HG02885 (cell line): ENCODE results near the gene L1CAM.
"Not testable (repeated sequence)": the region's sequence is repeated elsewhere in the genome, so short reads cannot be mapped to it uniquely, and the experiment has no call there.

Source experiments
- ATAC-seq: cut with Tn5 transposase; IDR thresholded peaks from one replicate; pipeline ENCODE4 v1.9.1; 2021; ENCODE audit warnings: mild to moderate bottlenecking; ENCODE audit not compliant: unreplicated experiment, poor library complexity

L1CAM gene

DNA sequence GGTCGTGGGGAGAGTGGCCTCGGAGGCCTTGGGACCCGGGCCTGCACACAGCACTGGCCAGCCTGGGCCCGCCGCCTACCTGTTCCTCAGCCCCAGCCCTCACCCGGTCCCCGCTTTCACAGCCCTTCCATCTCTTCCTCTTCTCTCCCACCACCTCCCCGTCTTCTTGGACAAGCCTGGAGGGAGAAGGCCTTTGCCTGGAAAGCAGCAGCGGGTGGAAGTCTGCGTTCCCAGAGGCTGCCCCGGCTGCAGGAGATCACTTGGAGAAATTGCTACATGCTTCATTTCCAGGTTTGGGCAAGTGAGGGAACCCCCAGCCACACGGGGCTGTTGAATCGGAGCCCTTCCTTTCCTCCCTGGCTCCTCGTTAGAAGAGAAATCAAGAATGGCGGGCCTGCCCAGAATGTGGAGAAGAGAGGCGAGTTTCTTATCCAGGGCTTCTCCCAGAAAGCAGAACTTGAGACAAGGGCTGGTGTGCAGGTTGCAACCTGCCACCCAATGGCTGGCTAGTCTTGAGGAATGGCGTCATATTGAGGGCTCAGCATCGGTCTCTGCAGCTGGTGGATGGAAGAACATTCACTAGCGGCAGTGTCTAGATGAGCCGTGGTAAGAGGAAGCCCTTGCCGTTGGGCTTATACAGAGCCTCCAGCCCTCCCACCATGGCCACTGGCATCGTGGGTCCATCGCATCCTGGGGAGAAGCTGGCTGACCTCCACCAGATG lies 54.4 kb downstream of the L1CAM start:
- no peak for ATAC-seq

DNA sequence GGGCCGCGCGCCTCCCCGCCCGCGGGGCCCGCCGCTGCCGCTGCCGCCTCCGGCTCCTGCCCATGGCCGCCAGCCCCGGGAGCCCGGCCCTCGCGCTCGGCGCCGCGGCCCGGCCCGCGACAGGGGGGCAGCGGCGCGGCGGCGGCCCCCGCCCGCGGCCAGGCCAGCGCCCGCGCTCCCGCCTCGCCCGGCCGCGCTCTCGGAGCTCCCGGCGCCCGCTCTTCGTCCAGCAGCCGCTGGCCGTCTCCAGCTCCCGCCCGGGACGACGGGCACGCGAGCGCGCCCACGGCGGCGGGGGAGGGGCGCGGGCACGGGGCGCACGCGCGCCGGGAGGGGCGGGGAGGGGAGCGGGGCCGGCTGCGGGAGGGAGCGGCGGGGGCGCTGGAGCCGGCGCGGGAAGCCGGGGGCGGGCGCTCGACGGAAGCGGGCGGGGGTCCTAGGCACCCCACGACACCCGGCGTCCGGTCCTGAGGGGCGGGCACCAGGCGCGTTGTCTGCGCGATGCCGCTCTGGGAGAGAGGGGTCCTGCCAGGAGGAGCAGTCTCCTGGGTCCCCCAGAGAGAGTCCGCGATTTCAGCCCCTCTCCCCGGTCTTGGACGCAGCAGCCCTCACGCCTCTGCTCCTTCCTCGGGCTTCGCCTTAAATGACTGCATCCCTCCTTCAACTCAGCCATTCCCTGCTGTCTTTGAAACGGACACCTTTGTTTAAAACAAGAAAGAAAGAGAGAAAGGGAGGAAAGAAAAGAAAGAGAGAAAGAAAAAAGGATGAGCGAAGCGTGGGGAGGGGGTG lies 55.1 kb downstream of the L1CAM start:
- no peak for ATAC-seq

DNA sequence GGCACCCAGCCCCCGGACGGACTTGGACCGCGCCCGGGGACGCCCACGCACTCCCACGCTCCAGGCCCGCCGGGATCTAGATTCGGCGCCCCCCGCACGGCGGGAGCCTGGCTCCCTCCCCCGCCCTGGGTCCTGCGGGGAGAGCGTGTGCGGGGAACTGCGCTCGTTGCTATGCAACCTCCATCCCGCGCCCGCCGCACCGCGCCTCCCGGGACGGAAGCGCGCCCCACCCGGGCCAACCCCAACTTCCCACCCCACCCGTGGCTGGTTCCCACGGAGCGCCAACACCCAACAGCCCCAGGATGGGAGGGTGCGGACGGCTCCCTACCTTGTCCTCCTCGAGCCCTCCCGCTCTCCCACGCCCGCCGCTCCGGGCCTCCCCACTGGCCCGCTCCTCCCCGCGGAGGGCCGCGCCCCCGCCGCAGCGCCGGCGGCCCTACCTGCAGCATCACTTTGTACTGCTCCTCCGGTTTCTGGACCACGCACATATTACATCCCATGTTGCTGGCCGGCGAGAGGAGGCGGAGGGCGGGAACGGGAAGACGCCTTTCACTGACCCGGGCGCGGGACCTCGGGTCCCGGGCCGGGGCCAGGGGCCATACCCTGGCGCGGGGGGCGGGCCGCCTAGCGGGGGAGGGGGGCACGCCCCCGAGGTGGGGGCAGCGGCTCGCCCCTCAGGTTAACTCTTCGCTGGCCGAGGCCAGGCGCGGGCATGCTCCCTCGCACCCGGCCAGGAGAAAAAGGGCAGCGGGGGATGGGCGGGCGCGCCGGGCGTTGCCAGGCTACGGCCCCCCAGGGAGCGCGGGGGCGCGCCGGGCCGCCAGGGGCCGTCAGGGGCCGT lies 56.0 kb downstream of the L1CAM start, which contains the start of gene PDZD4:
Gene PDZD4 (minus strand): TSS at position 746 of the 841 bp plus-strand sequence. CDS start 246 bp downstream, at position 500.
- no peak for ATAC-seq

DNA sequence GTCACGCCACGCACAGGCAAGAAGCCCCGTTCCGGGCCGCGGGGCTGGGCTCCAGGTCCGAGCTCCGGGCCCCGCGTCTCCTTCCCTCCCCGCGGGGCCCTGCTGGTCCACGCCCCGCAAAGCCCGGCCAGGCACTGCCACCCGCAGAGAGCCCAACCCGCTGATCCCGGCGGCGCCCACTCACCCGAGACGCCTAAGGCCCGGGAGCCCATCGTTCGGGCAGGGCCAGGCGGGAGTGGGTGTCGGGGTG lies 56.5 kb downstream of the L1CAM start:
- ATAC-seq: no peak

DNA sequence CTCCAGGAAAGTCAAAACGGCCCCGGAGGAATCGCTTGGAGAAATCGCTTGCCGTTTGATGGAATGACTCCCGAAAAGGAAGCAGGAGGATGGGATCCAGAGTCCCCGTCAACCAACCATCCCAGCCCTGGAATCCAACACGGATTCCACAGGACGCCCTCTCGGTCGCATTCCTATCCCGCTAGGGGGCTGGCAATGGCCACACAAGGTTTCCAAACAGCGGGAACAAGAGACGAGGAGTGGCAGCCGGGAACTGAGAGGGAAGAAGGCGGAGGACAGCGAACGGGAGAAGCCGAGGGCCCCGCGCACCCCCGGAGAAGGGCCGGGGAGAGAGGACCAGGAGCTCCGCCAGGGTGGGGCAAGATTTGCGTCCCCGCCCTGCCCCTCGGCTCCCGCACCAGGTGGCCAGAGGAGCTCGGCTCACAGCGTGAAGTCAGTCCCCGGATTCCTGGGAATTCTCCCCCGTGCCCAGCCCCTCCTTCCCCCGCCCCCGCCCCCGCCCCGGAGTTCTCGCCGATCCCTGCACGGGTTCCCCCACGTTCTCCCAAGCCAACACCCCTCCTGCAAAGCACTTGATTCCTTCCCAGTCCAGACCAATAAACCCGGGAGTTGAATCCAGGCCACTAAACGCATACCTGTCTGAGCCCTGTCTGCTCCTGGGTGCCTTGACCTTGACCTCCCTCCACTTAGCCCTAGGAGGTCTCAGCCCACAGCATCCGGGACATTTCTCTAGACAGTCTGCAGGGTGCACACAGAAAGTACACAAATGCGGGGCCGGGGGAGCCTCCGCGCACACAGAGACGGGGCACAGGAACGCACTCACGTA lies 57.0 kb downstream of the L1CAM start:
- no peak for ATAC-seq

DNA sequence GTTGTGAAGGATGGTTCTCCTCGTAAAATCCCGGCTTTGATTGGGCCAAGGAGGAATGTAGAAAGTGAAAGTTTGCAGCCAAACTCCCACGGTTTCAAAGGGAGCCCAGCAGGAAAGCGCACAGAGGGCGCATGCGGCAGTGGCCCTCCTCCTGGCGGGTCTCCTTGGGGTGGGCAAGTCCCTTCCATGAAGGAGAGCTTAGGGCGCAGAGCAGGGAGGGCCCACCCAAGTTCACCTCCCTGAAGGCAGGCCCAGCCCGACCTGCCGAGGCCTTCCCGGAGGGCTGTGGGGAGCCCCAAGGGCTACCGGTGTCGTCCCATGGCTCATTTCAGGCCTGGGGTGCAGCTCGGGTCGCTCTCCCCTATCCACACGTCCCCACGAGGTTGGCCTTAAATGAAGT lies 57.7 kb downstream of the L1CAM start:
- no peak for ATAC-seq

DNA sequence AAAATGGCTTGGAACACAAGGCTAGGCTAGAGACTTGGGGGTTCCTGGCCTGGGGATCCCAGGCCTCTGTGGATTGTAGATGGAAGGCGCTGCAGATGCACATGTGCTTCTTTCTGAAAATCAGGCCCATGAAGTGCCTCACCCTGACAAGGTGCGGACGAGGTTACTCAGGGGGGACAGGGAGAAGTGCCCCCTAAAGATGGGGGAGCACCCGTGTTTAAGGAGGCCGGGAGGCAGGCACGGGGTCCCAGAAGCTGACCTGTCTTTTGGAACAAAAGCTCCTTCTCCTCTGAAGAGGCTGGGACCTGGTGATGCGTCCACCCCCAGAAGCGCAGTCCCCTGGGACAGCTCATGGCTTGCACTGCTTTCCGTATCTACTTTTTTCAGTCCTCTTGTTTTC lies 58.1 kb downstream of the L1CAM start:
- ATAC-seq: no peak

DNA sequence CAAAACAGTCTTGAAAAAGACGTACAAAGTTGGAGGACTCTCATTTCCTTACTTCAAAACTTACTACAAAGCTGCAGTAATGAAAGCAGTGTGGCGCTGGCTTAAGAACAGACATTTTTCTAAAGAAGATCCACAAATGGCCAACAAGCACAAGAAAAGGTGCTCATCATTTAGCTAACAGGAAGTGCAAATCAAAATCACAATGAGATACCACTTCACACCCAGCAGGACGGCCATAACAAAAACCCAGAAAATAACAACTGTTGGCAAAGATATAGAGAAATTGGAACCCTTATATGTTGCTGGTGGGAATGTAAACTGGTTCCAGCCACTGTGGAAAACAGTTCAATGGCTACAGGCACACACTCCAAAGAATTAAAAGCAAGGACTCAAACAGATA lies 59.0 kb downstream of the L1CAM start:
- ATAC-seq: no peak

DNA sequence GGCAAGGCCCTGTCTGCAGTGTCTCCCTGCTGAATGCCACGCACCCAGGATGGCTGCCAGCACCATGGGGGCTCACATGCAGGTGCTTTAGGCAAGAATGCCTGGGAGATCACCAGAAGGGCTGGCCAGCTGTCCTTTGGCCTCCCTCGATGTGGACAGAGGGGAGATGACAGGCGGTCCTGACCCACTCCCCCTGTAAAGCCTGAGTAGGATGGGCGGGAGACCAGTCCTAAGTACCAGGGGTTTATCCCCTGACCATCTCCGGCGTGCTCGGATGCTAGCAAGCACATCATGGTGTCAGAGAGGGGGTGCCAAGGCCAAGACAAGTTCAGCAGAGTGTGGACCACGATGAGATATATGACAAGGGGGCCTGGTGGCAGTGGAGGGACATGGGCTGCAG lies 60.9 kb downstream of the L1CAM start:
- ATAC-seq: no peak

DNA sequence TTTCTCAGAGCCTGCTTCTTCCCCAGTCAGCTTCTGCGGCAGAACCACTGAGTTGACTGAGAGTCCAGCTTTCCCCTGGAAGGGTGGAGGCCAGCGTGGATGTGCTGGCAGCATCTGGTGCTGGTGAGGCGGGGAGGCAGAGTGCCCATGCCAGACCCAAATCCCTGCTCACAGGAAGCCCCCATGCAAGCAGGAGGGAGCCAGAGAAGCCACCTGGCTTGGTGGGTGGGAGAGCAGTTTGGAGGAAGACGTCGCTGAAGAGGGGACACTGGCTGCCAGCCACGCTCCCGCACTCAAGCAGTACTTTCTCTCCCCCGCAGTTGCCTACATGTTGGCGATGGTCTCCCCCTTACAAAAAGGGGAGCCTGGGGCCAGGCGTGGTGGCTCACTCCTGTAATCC lies 61.6 kb downstream of the L1CAM start:
- ATAC-seq: no peak

DNA sequence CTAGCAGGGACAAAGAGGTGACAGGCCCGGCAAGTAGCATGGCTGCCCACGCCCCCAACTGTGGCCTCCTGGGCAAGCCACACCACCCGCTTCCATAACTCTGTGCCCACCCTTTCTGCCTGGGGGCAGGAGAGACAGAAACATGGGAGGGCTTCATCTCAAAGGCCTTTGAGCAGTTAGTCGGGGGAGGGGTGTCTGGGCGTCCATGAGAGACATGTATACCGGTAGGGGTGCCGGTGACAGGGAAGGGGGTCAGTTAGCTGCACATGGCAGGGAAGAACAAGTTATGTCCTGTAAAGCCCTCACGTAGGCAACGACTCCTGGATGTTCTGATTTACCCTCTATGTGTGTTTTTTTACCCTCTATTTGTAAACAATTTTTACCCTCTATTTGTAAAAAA lies 64.9 kb downstream of the L1CAM start:
- ATAC-seq: no peak

DNA sequence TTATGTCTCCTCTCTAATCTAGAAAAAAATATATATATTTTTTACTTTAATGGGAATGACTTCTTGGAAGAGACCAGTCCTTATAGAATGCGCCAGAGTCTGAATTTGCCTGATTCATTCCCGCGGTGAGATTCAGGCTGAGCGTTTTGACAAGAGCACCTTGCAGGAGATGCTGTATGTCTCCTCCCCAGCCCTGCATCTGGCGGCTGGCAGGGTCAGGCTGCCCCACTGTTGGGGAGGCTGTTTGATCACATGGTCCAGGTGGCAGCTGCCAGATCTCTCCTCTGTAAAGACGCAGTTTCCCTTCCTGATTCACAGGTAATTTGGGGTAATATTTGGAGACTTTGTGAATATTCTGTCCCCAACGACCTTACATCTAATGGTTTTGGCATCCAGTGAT lies 65.4 kb downstream of the L1CAM start:
- ATAC-seq: no peak

DNA sequence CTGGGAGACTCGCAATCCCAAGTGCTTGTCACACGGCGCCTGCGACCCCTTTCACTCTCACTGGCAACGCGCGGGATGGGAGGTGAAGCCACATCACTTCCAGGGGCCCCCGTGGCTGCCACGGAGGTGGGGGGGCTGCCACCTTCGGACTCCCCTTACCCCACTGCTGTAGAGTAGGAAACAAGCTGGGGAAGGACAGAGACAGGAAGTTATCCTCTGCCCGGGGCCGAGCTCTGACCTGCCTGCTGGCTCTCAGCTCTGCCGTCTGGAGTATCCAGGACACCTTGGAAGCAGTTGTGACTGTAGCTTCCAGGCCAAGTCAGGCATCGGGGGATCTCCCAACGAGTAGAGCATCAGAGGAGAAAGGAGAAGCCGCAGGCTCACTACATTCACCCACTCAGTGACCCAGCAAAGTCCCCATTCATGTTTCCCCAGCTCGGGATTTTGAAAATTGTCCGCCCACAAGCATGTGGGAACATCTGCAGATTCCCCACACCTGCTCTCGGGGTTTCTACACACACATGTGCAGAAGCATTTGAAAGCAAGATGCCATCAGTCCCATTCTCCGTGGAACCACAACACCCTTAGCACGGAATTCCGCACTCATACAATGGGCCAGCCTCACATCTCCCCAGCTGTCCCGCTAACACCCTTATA lies 66.5 kb downstream of the L1CAM start:
- ATAC-seq: no peak

DNA sequence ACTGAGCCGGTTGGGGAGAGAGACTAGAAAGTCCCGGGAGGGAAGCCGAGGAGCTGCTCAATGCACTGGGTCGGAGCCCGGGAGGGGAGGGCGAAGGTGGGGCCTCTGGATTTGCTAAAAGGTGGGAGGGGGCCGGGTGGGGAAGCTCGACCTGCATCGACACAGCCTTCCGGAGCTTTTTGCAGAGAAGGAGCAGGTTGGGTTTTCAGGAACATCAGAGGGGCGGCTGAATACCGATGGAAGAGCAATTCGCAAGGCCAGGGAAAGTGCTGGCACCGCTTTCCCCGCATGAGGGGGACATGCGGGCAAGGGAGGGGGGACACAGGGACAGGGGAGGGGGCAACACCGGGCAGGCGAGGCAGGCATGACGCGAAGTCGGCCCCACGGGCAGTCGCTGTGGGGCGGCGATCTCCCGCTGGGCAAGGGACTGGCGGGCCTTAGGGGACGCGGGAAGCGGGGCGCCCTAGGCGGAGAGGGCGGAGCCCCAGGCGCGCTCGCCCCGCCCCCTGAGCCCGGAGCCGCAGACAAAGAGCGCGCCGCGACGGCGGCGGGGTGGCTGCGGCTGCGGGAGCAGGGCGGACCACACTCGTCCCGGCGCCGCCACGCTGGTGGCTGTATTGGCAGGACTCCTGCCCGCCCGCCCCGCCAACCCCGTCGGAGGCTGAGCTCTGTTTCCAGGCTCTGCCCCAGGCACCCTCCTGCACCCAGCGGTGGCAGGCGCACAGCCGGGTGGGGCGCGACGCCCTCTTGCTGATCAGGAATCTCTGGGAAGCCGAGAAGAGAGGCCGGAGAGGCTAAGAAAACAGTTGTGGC lies 67.2 kb downstream of the L1CAM start:
- ATAC-seq: no peak

DNA sequence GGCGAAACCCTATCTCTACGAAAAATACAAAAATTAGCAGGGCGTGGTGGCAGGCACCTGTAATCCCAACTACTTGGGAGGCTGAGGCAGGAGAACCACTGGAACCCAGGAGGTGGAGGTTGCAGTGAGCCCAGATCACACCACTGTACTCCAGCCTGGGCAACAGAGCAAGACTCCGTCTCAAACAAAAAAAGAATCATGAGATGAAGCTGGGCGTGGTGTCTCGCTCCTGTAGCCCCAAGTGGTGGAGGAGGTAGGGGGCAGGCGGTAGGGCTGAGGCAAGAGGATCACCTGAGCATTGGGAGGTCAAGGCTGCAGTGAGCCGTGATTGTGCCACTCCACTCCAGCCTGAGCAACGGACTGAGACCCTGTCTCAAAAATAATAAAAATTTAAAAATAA lies 67.9 kb downstream of the L1CAM start:
- ATAC-seq: not testable (repeated sequence)

DNA sequence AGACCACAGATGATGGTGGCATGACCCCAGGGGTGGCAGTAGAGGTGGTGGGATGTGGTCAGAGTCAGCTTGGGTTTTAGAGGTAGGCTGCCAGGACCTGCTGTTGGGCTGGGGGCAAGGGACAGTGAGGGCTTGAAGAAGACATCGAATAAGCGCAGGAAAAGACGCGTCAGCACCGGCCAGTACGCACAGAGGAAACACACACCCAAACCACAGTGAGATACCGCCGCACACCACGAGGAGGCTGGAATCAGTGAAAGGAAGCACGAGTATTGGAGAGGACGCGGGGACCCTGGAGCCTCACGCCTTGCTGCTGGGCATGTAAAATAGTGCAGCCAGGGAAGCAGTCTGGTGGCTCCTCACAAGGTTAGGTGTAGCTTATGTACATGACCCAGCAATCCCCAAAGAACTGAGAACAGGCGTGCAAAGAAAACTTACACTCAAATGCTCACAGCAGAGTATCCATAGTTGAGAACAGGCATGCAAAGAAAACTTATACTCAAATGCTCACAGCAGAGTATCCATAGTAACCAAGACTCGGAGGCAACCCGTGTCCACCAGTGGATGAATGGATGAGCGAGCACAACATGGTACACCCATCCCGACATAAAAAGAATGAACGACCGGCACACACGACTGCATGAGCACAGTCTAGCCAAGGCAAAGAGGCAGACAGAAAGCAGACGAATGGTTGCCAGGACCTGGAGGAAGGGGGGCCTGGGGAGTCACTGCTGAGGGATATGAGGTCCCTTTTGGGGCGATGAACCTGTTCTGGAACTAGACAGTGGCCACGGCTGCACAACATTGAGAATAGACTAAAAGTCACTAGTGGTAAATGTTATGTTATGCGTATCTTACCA lies 68.9 kb downstream of the L1CAM start:
- ATAC-seq: no peak

DNA sequence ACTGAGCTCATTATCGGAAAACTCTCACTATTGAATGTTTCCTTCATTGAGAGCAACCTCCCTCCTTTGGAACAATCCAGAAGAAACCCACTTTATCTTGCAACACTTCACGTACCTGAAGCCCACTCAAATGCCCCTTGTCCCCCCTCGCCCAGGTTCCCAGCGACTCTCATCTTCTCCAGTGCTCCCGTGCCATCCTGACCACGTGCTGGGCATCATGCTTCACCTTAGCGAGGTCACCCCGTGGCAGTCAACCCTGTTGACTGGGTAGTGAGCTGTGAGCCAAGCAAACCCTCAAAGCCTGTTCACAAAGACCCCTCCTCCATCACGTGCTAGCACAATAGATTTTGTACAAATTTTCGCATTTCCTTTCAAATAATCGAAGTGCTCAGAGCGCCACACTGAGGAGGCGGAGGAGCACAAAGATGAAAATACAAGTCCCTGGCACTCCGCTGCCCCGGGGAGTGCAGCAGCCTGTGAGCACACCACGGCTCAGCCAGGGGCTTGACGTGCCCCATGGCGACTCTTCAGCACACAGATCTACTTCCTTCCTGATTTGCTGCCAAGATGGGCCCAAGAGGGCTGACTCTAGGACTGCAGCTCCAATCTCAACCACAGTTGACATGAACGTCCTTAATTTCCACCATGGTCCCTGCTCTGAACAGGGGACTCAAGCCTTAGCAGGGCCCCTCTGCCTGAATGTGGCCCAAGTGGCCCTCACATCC lies 71.2 kb downstream of the L1CAM start:
- ATAC-seq: no peak

DNA sequence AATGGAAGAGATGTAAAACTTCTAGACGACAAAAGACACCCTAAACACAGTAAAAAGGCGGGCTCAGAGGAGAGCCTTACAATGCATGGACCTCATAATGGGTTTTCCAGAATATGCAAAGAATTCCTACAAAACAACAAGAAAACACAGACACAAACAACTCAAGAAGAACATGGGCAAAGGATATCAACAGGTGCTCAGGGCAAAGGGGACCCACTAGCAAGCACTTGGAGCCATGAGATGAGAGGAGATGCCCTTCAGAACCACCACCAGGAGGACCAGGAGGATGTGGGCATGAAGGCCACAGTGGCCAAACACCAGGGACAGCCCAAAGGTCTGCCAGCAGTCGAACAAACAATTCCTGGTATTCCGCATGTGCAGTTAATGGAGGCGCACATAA lies 72.8 kb downstream of the L1CAM start:
- no peak for ATAC-seq
